ENCODE results near the gene SLC6A6.

The SLC6A6 gene

DNA sequence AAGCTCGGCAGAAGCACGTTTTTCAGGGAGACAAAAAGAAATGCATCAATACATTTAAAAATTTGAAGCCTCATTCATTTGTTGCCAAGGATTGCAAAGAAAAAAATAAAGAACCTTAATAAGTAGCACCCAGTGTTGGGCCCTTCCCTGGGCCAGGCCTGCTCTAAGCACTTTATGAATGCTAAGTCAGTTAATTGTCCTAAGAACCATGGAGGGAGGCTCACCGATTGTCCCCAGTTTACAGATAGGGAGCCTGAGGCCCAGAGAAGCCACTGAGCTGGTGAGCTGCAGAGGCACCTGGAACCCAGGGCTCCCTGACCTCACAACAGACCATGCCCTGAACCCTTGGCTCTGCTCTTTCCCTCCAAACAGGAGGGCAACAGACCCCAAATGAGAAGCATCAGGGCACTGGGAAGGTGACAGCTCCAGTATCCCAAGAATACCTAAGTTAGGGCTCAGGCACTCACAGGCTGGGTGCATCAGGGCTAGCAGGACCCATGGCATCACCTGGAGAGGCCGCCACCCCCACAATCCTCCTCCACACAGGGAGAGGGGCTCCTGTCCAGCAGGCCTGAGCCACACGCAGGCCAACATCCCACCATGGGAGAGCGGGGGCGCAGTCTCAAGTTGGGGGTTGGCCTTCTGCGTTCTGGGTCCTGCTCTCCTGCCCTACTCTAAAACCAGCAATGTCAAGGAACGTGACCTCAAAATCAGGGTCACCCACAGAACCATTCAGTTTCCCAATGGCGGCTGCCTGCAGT, 133.8 kb downstream of the SLC6A6 start:
- TF ChIP-seq, protein P1, sequence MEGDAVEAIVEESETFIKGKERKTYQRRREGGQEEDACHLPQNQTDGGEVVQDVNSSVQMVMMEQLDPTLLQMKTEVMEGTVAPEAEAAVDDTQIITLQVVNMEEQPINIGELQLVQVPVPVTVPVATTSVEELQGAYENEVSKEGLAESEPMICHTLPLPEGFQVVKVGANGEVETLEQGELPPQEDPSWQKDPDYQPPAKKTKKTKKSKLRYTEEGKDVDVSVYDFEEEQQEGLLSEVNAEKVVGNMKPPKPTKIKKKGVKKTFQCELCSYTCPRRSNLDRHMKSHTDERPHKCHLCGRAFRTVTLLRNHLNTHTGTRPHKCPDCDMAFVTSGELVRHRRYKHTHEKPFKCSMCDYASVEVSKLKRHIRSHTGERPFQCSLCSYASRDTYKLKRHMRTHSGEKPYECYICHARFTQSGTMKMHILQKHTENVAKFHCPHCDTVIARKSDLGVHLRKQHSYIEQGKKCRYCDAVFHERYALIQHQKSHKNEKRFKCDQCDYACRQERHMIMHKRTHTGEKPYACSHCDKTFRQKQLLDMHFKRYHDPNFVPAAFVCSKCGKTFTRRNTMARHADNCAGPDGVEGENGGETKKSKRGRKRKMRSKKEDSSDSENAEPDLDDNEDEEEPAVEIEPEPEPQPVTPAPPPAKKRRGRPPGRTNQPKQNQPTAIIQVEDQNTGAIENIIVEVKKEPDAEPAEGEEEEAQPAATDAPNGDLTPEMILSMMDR (IDR thresholded peaks at IDR 0.05; ENCODE audit: low read depth, low read length, missing control alignments), result no peak
- DNase-seq (ENCODE audit: extremely low read depth, low read depth), result no peak
- H3K4me3 ChIP-seq (replicated peaks; ENCODE audit: low read depth, low read length), result no peak overlapping the region

DNA sequence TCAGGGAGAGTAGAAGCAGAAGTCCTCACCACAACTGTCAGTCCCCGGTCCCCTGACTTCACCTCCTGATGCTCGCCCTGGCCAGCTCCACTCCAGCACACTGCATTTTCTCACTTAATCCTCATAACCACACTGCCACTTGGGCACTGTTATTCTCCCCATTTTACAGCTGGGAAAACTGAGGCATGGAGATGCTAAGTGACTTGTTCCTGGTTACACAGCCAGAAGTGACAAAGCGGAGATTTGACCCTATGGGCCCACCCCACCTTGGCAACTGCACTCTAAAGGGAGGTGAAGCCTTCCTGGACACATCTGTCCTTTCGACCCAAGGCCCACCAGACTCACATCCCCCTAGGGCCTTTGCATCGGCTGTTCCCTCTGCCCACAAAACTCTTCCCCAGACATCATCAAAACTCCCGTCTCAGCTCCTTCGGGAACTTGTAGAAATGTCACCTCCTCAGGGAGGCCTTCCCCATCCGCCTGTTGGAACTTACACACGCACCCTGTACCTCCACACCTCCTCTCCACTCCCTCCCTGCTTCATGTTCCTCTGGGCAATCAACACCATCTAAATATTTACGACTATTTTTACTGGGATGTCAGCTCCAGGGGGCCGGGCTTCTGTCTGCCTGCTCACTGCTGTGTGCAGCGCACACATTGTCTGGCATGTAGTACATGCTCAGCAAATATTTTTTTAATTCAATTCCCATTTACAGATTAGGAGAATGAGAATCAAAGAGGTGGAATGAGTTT, 134.6 kb downstream of the SLC6A6 start:
- no peak for DNase-seq (ENCODE audit: extremely low read depth, low read depth)
- TF ChIP-seq, protein P1 (IDR thresholded peaks at IDR 0.05; ENCODE audit: low read depth, low read length, missing control alignments), result no peak
- H3K4me3 ChIP-seq (replicated peaks; ENCODE audit: low read depth, low read length), result no peak overlapping the region

DNA sequence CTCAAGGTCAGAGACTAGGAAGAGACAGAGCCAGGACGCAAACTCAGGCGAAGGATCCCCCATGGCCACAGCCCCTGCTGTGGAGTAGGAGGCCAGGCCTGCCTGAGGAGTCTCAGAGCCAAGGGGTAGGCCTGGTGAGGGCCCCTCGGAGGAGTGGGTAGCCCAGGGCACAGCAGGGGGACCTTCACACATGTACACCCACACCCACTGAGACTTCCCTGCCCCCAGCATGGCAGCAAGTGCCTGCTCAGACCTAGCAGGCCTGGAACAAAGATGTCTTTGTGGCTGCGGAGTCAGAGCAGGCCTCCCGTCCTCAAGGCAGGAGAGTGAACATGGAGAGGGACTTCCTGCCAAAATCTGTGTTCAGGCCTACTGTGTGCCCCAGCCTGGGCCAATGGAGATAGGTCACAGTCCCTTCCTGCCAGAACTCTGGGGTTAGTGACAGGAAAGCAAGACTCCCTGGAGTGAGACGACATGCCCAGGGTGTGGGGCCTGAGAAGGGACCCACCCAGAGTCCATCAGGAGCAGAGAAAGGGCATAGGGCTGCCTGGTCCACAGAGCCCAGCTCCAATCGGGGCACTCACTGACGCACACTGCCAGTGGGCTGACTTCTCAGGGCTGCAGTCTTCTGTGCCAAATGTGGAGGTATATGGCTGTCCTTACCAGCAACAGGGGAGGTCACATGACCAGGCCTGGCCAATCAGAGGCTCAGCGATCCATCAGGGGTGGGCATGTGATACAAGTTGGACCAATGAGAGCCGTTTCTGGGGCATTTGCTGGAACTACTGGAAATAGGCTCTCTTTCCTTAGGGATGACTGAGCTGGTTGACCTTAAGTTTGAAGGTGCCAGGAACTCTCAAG, 135.4 kb downstream of the SLC6A6 start:
- no peak for DNase-seq (ENCODE audit: extremely low read depth, low read depth)
- no peak overlapping the region for H3K4me3 ChIP-seq (replicated peaks; ENCODE audit: low read depth, low read length)
- TF ChIP-seq, protein P1 (IDR thresholded peaks at IDR 0.05; ENCODE audit: low read depth, low read length, missing control alignments), result no peak

DNA sequence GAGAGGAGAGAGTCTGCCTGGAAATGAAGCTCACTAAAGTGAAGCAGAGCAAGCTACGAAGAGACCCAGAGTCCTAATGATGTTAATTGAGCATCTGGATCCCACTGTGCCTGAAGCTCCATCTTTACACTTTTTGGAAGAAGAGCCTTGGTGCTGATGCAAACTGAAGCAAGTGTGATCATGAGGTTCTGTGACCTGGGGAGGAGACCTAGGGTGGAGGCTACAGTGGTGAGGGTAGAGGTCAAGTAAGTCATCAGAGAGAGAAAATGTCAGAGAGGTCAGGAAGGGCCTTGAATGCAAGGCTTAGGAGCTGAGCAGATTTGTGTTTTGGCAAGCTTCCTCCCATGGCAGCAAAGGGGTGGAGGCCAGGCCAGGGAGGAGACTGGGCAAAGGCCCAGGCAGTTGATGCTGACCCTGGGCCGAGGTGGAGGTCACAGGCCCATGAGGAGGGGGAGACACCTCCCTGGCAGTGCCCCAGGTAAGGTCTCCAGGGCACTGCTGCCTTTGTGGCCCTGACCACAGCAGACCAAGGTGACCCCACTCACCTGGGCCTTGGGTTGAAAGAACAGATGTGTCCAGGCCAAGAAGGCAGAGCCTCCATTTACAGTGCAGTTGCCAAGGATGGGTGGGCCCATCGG, 136.2 kb downstream of the SLC6A6 start:
- no peak for DNase-seq (ENCODE audit: extremely low read depth, low read depth)
- no peak overlapping the region for H3K4me3 ChIP-seq (replicated peaks; ENCODE audit: low read depth, low read length)
- TF ChIP-seq, protein P1 (IDR thresholded peaks at IDR 0.05; ENCODE audit: low read depth, low read length, missing control alignments), result no peak
